Measurements from ENCODE around the gene EPG5.

GRCh38 chr18:45826084-45826483, 141.0 kb downstream of the EPG5 start:
- TF ChIP-seq NFXL1 (IDR thresholded peaks at IDR 0.05; ENCODE audit: borderline replicate concordance) (no peak), MTA2 (IDR thresholded peaks at IDR 0.05; ENCODE audit: low read depth) (no peak), SMARCA5 (IDR thresholded peaks at IDR 0.05) (no peak), JUND (IDR thresholded peaks at IDR 0.05; ENCODE audit: low read depth, low read length) (no peak), USF2 (IDR thresholded peaks at IDR 0.05; ENCODE audit: borderline replicate concordance, low read depth, low read length) (no peak), HDAC2 (IDR thresholded peaks at IDR 0.05) (no peak), REST (IDR thresholded peaks at IDR 0.05; ENCODE audit: low read depth, low read length) (no peak), CTCF (IDR thresholded peaks at IDR 0.05 in 2 of 3, conservative IDR thresholded peaks at IDR 0.05 in 1 of 3; ENCODE audit: control insufficient read depth in 2 of 3, extremely low read depth in 1 of 3, insufficient read depth in 1 of 3, low read depth in 3 of 3, low read length in 3 of 3) (no peak), NFYB (IDR thresholded peaks at IDR 0.05; ENCODE audit: insufficient read depth, low read depth, low read length) (no peak)
